GM18511 (cell line): ENCODE data around the gene ARHGAP26.

Experiments used
- ATAC-seq: cut with Tn5 transposase; IDR thresholded peaks from one replicate; pipeline ENCODE4 v1.9.1; 2021; ENCODE audit warnings: mild to moderate bottlenecking, moderate library complexity; ENCODE audit not compliant: unreplicated experiment

Gene ARHGAP26

GRCh38 chr5:143227301-143227700, 457.1 kb downstream of the ARHGAP26 start:
- ATAC-seq: no peak

GRCh38 chr5:143228597-143229293, 458.6 kb downstream of the ARHGAP26 start:
- no peak for ATAC-seq

- ATAC-seq: peak; percentile 47
Observed at GRCh38 chr5:143229426-143229895, 459.3 kb downstream of the ARHGAP26 start.

- peak; percentile 87 for ATAC-seq
Observed at GRCh38 chr5:143229896-143230675, 459.9 kb downstream of the ARHGAP26 start.

- no peak for ATAC-seq
Observed at GRCh38 chr5:143230676-143230996, 460.5 kb downstream of the ARHGAP26 start.

GRCh38 chr5:143231416-143231815, 461.2 kb downstream of the ARHGAP26 start:
- no peak for ATAC-seq

GRCh38 chr5:143231973-143232812, 462.0 kb downstream of the ARHGAP26 start:
- ATAC-seq: peak; percentile 40

GRCh38 chr5:143233031-143233430, 462.9 kb downstream of the ARHGAP26 start:
- ATAC-seq: no peak

GRCh38 chr5:143234162-143234842, 464.1 kb downstream of the ARHGAP26 start:
- no peak for ATAC-seq

- no peak for ATAC-seq
Observed at GRCh38 chr5:143235423-143235822, 465.2 kb downstream of the ARHGAP26 start.

- no peak for ATAC-seq
Observed at GRCh38 chr5:143236682-143237081, 466.5 kb downstream of the ARHGAP26 start.

GRCh38 chr5:143237664-143238063, 467.5 kb downstream of the ARHGAP26 start:
- no peak for ATAC-seq

- no peak for ATAC-seq
Observed at GRCh38 chr5:143238620-143239019, 468.4 kb downstream of the ARHGAP26 start.

- no peak for ATAC-seq
Observed at GRCh38 chr5:143239882-143240518, 469.8 kb downstream of the ARHGAP26 start.

- ATAC-seq: no peak
Observed at GRCh38 chr5:143241892-143242291, 471.7 kb downstream of the ARHGAP26 start.

GRCh38 chr5:143243103-143243502, 472.9 kb downstream of the ARHGAP26 start:
- ATAC-seq: no peak

- no peak for ATAC-seq
Observed at GRCh38 chr5:143244000-143244736, 474.0 kb downstream of the ARHGAP26 start.

GRCh38 chr5:143244990-143245389, 474.8 kb downstream of the ARHGAP26 start:
- ATAC-seq: no peak

- no peak for ATAC-seq
Observed at GRCh38 chr5:143245929-143246561, 475.9 kb downstream of the ARHGAP26 start.
